ENCODE measurements around the gene TBP.

The TBP gene

DNA sequence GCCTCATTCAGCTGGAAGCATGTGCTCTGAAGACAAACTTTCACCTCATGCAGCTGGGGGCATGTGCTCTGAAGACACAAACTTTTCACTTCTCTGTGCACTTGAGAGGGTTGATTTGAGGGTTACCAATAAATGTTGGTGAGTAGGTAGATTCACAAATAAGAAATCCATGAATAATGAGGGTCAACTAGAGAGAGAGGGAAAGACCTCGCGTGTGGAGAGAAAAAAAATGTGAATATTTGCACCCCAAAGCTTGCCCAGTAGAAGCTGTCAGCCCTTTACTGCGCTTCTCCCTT, 44.5 kb upstream of the TBP start:
- no peaks in the 10 kb centered on the region for H3K9me3 ChIP-seq (ENCODE audit: insufficient read depth, low read length)

GRCh38 chr6:170510631-170511030, 43.5 kb upstream of the TBP start:
- H3K4me3 ChIP-seq (ENCODE audit: insufficient read length, low read depth): no peak overlapping the region
- H3K27me3 ChIP-seq (ENCODE audit: insufficient read depth, insufficient read length): no peaks in the 10 kb centered on the region
- no peaks in the 10 kb centered on the region for H3K4me1 ChIP-seq (ENCODE audit: insufficient read depth, insufficient read length)
- no peaks in the 10 kb centered on the region for H3K9me3 ChIP-seq (ENCODE audit: insufficient read depth, low read length)
- no peak for DNase-seq (ENCODE audit: low read depth, low spot score)
- no peaks in the 10 kb centered on the region for H3K36me3 ChIP-seq (ENCODE audit: insufficient read depth, insufficient read length, low read length)
- no peak overlapping the region for H3K9ac ChIP-seq (ENCODE audit: insufficient read length, low read depth)
- no peak for TF ChIP-seq SUZ12 (IDR thresholded peaks at IDR 0.05; ENCODE audit: extremely low read depth, insufficient read depth, insufficient read length)
- no peak for TF ChIP-seq YY1 (IDR thresholded peaks at IDR 0.05; ENCODE audit: insufficient read depth, insufficient read length)
- no peak for TF ChIP-seq ZNF274 (IDR thresholded peaks at IDR 0.05; ENCODE audit: low read depth, low read length)

More for the DNA sequence above, 44.5 kb upstream of the TBP start:
- H3K27me3 ChIP-seq (ENCODE audit: insufficient read depth, insufficient read length): no peaks in the 10 kb centered on the region
- H3K4me3 ChIP-seq (ENCODE audit: insufficient read length, low read depth): no peak overlapping the region
- DNase-seq (ENCODE audit: low read depth, low spot score): no peak
- no peaks in the 10 kb centered on the region for H3K36me3 ChIP-seq (ENCODE audit: insufficient read depth, insufficient read length, low read length)
- no peaks in the 10 kb centered on the region for H3K4me1 ChIP-seq (ENCODE audit: insufficient read depth, insufficient read length)
- no peak overlapping the region for H3K9ac ChIP-seq (ENCODE audit: insufficient read length, low read depth)
- TF ChIP-seq YY1 (IDR thresholded peaks at IDR 0.05; ENCODE audit: insufficient read depth, insufficient read length): no peak
- TF ChIP-seq SUZ12 (IDR thresholded peaks at IDR 0.05; ENCODE audit: extremely low read depth, insufficient read depth, insufficient read length): no peak
- no peak for TF ChIP-seq ZNF274 (IDR thresholded peaks at IDR 0.05; ENCODE audit: low read depth, low read length)

GRCh38 chr6:170512249-170512648, 41.9 kb upstream of the TBP start:
- no peaks in the 10 kb centered on the region for H3K36me3 ChIP-seq (ENCODE audit: insufficient read depth, insufficient read length, low read length)
- no peaks in the 10 kb centered on the region for H3K4me1 ChIP-seq (ENCODE audit: insufficient read depth, insufficient read length)
- TF ChIP-seq ZNF274 (IDR thresholded peaks at IDR 0.05; ENCODE audit: low read depth, low read length): no peak
- no peak for DNase-seq (ENCODE audit: low read depth, low spot score)
- H3K9me3 ChIP-seq (ENCODE audit: insufficient read depth, low read length): no peaks in the 10 kb centered on the region
- H3K27me3 ChIP-seq (ENCODE audit: insufficient read depth, insufficient read length): no peaks in the 10 kb centered on the region
- H3K9ac ChIP-seq (ENCODE audit: insufficient read length, low read depth): no peak overlapping the region
- H3K4me3 ChIP-seq (ENCODE audit: insufficient read length, low read depth): no peak overlapping the region

DNA sequence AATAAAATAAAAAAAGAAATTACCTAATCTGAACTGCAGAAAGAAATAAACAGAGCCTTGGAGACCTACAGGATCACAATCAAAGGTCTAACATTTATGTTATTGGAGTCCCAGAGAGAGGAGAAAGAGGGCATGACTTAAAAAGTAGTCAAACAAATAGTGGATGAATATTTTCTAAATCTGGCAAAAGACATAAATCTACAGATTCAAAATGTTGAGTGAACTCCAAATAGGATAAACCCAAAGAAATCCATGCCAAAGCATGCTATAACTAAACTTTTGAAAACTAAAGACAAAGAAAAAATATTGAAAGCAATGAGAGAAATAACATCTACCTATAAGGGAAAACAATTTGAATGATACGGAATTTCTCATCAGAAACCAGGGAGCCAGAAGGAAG, 39.3 kb upstream of the TBP start:
- Histone ChIP-seq H3K9me3 (ENCODE audit: insufficient read depth, low read length) (no peaks in the 10 kb centered on the region), H3K9ac (ENCODE audit: insufficient read length, low read depth) (no peak overlapping the region), H3K36me3 (ENCODE audit: insufficient read depth, insufficient read length, low read length) (no peaks in the 10 kb centered on the region), H3K4me1 (ENCODE audit: insufficient read depth, insufficient read length) (no peaks in the 10 kb centered on the region), H3K4me3 (ENCODE audit: insufficient read length, low read depth) (no peak overlapping the region), H3K27me3 (ENCODE audit: insufficient read depth, insufficient read length) (no peaks in the 10 kb centered on the region)
- TF ChIP-seq SUZ12 (IDR thresholded peaks at IDR 0.05; ENCODE audit: extremely low read depth, insufficient read depth, insufficient read length): no peak
- no peak for TF ChIP-seq ZNF274 (IDR thresholded peaks at IDR 0.05; ENCODE audit: low read depth, low read length)
- TF ChIP-seq YY1 (IDR thresholded peaks at IDR 0.05; ENCODE audit: insufficient read depth, insufficient read length): no peak
- no peak for DNase-seq (ENCODE audit: low read depth, low spot score)

DNA sequence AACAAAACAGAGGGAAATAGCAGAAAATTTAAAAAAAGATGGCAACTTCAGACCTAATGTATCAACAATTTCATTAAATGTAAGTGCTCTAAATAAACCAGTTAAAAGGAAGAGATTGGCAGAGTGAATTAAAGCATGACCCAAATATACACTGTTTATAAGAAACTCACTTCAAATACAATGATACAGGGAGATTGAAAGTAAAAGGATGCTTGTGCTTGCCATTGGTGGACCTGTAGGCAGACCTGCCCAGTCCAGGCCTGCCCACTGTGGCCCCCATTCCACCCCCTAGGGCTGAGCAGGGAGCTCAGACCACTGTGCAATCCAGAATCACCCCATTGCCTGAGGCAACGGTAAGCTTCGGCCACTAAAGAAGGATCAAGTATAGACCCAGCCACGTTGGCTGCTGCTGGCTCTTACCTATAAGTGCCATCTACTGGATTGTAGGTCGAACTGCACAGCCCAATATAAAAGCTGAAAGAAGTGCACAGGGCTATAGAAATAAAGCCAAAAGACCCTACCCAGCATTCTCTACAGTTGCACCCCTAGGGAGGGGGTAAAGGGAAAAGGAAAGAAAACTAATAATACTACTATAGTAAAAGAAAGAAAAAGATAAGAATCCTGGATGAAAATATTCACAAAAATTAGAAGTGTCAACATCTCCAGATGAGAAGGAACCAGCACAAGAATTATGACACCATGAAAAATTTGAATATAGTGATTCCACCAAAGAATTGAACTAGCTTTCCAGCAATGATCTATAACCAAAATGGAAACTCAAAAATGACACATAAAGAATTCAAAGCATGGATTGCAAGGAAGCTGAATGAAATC, 37.2 kb upstream of the TBP start:
- H3K4me3 ChIP-seq (ENCODE audit: insufficient read length, low read depth): no peak overlapping the region
- H3K9ac ChIP-seq (ENCODE audit: insufficient read length, low read depth): no peak overlapping the region
- H3K4me1 ChIP-seq (ENCODE audit: insufficient read depth, insufficient read length): no peaks in the 10 kb centered on the region
- H3K27me3 ChIP-seq (ENCODE audit: insufficient read depth, insufficient read length): no peaks in the 10 kb centered on the region
- DNase-seq (ENCODE audit: low read depth, low spot score): peak; percentile 40
- no peaks in the 10 kb centered on the region for H3K9me3 ChIP-seq (ENCODE audit: insufficient read depth, low read length)
- TF ChIP-seq ZNF274 (IDR thresholded peaks at IDR 0.05; ENCODE audit: low read depth, low read length) (no peak), SUZ12 (IDR thresholded peaks at IDR 0.05; ENCODE audit: extremely low read depth, insufficient read depth, insufficient read length) (no peak), YY1 (IDR thresholded peaks at IDR 0.05; ENCODE audit: insufficient read depth, insufficient read length) (no peak)
- no peaks in the 10 kb centered on the region for H3K36me3 ChIP-seq (ENCODE audit: insufficient read depth, insufficient read length, low read length)

GRCh38 chr6:170522565-170523183, 31.5 kb upstream of the TBP start:
- DNase-seq (ENCODE audit: low read depth, low spot score): peak; percentile 15
- no peak overlapping the region for H3K9ac ChIP-seq (ENCODE audit: insufficient read length, low read depth)

GRCh38 chr6:170523256-170524171, 30.7 kb upstream of the TBP start:
- no peaks in the 10 kb centered on the region for H3K4me1 ChIP-seq (ENCODE audit: insufficient read depth, insufficient read length)
- no peak for DNase-seq (ENCODE audit: low read depth, low spot score)
- TF ChIP-seq ZNF274 (IDR thresholded peaks at IDR 0.05; ENCODE audit: low read depth, low read length) (no peak), SUZ12 (IDR thresholded peaks at IDR 0.05; ENCODE audit: extremely low read depth, insufficient read depth, insufficient read length) (no peak), YY1 (IDR thresholded peaks at IDR 0.05; ENCODE audit: insufficient read depth, insufficient read length) (no peak)
- no peaks in the 10 kb centered on the region for H3K9me3 ChIP-seq (ENCODE audit: insufficient read depth, low read length)
- H3K9ac ChIP-seq (ENCODE audit: insufficient read length, low read depth): no peak overlapping the region
- H3K36me3 ChIP-seq (ENCODE audit: insufficient read depth, insufficient read length, low read length): no peaks in the 10 kb centered on the region
- H3K4me3 ChIP-seq (ENCODE audit: insufficient read length, low read depth): no peak overlapping the region
- no peaks in the 10 kb centered on the region for H3K27me3 ChIP-seq (ENCODE audit: insufficient read depth, insufficient read length)

More at GRCh38 chr6:170522565-170523183, 31.5 kb upstream of the TBP start:
- H3K27me3 ChIP-seq (ENCODE audit: insufficient read depth, insufficient read length): no peaks in the 10 kb centered on the region
- no peaks in the 10 kb centered on the region for H3K9me3 ChIP-seq (ENCODE audit: insufficient read depth, low read length)
- H3K4me3 ChIP-seq (ENCODE audit: insufficient read length, low read depth): no peak overlapping the region
- TF ChIP-seq YY1 (IDR thresholded peaks at IDR 0.05; ENCODE audit: insufficient read depth, insufficient read length) (no peak), ZNF274 (IDR thresholded peaks at IDR 0.05; ENCODE audit: low read depth, low read length) (no peak), SUZ12 (IDR thresholded peaks at IDR 0.05; ENCODE audit: extremely low read depth, insufficient read depth, insufficient read length) (no peak)
- H3K36me3 ChIP-seq (ENCODE audit: insufficient read depth, insufficient read length, low read length): no peaks in the 10 kb centered on the region
- H3K4me1 ChIP-seq (ENCODE audit: insufficient read depth, insufficient read length): no peaks in the 10 kb centered on the region

Data from NT2/D1 (cell line).